Measurements from ENCODE around the gene MSH6. TPM values are rescaled to one million over a fixed set of nuclear protein-coding genes. Genes with fewer than 3 reads are reported as not detected.
A peak's percentile ranks its signal among the peaks of the same experiment; 100 is the strongest.

MSH6 gene, protein sequence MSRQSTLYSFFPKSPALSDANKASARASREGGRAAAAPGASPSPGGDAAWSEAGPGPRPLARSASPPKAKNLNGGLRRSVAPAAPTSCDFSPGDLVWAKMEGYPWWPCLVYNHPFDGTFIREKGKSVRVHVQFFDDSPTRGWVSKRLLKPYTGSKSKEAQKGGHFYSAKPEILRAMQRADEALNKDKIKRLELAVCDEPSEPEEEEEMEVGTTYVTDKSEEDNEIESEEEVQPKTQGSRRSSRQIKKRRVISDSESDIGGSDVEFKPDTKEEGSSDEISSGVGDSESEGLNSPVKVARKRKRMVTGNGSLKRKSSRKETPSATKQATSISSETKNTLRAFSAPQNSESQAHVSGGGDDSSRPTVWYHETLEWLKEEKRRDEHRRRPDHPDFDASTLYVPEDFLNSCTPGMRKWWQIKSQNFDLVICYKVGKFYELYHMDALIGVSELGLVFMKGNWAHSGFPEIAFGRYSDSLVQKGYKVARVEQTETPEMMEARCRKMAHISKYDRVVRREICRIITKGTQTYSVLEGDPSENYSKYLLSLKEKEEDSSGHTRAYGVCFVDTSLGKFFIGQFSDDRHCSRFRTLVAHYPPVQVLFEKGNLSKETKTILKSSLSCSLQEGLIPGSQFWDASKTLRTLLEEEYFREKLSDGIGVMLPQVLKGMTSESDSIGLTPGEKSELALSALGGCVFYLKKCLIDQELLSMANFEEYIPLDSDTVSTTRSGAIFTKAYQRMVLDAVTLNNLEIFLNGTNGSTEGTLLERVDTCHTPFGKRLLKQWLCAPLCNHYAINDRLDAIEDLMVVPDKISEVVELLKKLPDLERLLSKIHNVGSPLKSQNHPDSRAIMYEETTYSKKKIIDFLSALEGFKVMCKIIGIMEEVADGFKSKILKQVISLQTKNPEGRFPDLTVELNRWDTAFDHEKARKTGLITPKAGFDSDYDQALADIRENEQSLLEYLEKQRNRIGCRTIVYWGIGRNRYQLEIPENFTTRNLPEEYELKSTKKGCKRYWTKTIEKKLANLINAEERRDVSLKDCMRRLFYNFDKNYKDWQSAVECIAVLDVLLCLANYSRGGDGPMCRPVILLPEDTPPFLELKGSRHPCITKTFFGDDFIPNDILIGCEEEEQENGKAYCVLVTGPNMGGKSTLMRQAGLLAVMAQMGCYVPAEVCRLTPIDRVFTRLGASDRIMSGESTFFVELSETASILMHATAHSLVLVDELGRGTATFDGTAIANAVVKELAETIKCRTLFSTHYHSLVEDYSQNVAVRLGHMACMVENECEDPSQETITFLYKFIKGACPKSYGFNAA (N-terminal part only)
- 48.5 TPM for total RNA-seq

DNA sequence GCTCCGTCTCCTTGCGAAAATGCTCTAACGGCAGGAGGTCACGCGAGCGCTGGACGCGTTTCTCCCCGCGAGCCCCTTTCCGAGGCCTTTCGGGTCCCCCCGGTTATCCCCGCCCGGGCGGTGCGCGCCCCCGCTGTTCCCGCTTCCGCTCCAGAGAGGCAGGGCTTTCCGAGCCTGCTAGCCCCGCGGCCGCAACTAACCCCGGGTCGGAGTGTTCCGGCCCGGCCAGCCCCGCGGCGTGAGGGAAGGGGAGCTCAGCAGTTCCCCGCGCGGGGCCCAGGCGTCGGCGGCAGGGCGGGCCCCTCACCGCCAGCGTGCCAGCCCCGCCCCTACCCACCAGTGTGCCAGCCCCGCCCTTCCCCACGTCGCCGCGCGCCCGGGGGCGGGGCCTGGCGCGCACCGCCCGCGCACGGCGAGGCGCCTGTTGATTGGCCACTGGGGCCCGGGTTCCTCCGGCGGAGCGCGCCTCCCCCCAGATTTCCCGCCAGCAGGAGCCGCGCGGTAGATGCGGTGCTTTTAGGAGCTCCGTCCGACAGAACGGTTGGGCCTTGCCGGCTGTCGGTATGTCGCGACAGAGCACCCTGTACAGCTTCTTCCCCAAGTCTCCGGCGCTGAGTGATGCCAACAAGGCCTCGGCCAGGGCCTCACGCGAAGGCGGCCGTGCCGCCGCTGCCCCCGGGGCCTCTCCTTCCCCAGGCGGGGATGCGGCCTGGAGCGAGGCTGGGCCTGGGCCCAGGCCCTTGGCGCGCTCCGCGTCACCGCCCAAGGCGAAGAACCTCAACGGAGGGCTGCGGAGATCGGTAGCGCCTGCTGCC is at the start of gene MSH6:
MSH6 (plus strand) TSS at position 475 of the 815 bp plus-strand sequence; CDS start at position 564, 89 bp downstream.
- FAIRE-seq = no peak
- peak; percentile 97 to 99 for DNase-seq (ENCODE audit: low spot score in 2 of 2)

DNA sequence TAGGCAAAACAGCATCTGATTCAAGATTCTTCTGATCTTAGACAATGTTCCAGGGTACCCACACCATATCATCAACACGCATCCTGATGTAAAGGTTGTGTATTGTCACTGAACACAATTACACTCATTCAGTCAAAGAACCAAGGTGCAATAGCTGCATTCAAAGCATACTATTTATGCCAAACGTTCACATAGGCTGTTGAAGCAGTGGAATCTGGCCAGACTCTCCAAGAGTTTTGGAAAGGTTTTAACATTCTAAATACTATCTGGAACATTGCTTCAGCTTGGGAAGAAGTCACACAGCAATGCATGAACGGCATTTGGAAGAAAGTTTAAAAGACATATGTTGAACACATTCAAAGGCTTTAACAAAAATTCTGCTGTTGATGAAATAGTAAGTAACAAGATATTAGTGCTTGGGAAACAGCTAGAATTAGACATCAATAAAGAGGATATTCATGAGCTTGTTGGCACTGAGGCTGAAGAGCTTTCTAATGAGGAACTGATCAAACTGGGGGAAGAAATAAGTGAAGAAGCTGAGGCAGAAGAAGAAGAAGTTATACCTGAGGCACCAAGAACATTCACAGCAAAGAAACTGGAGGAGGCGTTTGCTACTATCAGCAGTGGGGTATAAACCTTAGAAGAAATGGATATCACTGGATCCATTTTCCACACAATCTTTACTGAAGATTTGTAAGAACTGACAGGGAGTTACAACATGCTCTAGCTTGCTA is 47.6 kb upstream of the MSH6 start:
- FAIRE-seq (no peak), DNase-seq (ENCODE audit: low spot score in 2 of 2) (no peak)

DNA sequence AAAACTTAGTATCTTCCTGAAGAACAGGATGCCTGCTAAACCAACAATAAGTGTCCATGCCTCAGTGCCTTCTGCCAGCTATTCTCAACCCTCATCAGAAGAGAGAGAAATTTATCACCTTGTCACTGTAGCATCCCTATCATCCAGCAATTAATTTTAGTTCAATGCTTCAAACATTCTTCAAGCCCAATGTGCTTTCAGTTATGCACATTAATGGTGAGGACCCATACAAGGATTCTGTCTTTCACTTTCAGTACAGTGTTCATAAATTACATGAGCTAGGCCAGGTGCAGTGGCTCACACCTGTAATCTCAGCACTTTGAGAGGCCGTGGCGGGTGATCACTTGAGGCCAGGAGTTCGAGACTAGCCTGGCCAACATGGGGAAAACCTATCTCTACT is 47.0 kb upstream of the MSH6 start:
- DNase-seq (ENCODE audit: low spot score in 2 of 2) (no peak), FAIRE-seq (no peak)

DNA sequence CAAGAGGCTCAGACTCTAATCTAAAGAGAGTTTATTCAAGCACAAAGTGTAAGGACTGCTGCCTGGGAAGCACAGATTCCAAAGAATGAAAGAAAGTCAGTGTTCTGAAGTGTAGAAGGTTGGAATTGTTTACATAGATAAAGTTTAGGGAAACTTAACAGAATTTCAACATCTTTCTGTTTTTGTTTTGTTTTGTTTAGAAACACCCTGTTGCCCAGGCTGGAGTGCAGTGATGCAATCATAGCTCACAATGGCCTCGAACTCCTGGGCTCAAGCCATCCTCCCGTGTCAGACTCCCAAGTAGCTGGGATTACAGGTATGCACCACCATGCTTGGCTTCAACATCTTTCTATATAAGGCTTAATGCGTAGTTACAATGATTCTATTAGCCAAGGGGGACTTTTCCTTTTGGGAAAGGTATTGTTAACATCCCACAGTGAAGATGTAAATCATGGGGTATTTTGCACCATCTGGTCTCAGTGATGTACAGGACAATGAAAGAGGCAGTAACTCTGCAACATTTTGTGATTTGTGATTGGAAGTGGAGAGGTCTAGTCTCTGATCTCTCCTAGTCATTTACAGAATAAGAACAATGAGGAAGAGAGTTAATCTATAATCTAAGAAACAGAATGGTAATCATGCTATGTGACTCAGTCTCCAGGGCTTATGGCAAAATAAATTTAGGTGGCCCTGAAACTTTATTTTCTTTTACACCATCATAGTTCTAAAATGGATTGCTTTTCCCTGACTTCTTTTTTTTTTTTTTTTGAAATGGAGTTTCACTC is 45.6 kb upstream of the MSH6 start:
- FAIRE-seq (no peak), DNase-seq (ENCODE audit: low spot score in 2 of 2) (no peak)

DNA sequence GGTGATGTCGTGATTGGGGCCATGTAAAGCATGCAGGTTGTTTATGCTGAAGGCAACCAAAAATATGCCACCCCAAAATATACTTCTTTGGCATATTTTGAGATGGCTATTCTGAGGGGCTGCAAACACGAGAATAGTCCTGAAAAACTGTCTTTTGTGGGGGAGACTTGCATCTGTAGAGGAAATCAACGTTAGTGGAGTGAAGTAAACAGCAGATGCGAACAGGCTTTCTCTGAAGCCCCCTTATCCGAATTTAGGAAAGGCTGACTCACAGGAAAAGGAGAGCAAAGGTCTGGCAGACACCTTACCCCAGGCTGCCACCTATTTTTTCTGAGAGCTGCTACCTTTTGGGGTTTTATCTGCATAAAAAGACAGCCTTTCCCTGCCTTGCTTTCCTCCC is 44.6 kb upstream of the MSH6 start:
- FAIRE-seq (no peak), DNase-seq (ENCODE audit: low spot score in 2 of 2) (no peak)

DNA sequence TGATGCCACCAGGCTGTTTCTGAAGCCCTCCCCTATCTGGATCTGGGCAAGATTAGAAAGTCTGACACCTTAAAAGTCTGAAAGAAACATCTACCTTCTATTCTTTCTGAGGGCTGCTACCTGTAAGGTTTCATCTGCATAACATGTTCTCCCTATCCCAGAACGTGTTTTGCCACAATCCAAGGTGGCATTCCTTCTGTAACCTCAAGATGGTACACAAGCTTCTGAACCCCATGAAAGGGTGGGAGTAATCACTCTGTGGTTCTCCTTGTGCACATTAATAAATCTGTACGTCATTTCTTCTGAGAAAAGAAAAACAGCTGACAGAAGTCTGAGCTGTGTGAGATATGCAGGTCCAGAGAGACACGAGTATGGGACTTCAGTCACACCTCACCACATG is 41.8 kb upstream of the MSH6 start:
- DNase-seq (ENCODE audit: low spot score in 2 of 2) (no peak), FAIRE-seq (no peak)

DNA sequence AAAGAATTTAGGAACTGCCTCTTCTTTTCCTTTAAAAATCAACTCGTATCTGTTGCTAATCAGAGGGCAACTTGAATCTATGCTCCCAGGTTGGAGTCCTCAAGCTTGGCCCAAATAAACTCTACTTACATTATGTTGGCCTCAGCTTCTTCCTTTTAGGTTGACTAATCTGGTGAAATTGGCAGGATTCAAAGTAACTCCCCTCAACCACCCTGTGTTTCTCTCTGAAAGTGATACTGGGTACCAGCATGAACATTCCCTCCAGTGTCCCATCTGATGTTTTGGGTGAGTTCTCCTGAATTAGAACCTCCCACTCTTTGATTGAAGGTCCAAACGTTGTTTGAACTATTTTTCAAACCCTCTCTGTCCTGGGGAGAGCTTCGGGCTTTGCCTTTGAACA is 41.3 kb upstream of the MSH6 start:
- FAIRE-seq (no peak), DNase-seq (ENCODE audit: low spot score in 2 of 2) (no peak)

DNA sequence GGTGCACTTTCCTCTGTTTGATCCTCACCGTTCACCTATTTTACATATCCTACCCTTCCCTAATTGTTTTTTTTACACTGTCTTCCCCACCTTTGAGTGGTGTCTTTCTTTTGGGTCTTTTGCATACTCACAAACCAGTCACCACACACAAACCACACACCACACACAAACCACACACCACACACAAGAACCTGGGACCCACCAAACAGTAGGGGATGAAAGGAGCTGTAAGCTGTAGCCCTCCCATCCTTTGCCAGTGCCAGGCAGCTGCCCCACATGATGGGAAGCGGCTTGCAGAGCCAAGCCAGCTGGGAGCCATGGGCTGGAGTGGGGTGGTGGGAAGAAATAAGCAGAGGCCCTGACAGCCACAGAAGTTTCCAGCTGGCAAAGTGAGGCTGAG is 38.9 kb upstream of the MSH6 start:
- FAIRE-seq = no peak
- no peak for DNase-seq (ENCODE audit: low spot score in 2 of 2)

DNA sequence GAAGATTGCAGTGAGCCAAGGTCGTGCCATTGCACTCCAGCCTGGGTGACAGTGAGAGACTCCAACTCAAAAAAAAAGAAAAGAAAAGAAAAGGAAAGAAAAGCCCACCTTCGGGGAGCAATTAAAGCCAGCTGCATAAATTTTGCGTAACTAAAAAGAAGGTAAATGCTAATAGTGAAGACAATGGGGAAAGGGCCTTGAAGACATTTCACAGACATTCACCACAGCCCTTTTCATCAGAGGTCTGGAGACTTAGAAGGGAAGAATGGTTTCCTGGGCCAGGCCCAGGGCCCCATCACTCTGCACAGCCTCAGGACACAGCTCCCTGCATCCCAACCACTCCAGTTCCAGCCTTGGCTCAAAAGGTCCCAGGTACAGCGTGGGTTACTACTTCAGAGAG is 35.1 kb upstream of the MSH6 start:
- DNase-seq (ENCODE audit: low spot score in 2 of 2) (no peak), FAIRE-seq (no peak)

DNA sequence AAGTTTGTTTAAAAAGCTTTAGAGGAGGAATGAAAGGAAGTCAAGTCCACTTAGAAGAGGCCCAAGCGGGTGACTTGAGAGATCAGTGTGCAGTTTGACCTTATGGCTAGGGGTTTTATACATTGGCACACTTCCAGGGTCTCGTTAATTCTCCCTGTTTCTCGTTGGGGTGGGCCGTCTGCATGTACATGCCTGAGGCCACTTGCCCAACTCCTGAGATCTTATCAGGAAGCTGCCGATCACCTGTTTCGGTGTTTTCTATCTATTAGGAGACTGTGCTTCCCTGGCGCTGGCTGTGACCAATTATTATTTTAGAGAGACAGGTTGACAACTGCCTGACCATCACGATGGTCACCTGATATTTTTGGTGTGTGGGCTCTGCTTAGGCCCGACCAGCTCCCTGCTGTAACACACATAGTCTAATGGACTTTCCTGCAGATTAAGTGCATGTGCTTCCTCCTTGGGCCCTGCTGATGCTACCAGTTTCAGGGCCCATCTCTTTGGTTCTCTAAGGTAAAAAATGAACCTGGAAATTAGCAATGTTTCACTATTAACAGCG is 31.0 kb upstream of the MSH6 start:
- DNase-seq (ENCODE audit: low spot score in 2 of 2) = no peak
- no peak for FAIRE-seq

DNA sequence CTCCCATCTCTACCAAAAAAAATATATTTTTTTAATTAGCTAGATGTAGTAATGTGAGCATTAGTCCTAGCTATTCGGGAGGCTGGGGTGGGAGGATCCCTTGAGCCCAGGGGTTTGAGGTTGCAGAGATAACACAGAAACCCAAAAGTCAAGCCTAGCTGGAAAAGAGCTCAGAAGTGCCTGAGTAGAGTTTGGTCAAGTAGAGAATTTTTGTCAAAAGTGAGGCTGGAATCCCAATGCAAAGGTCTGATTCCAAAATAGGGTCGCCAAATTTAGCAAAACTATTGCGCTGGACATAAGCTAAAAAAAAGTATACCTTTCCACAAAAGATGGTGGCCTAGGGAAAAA is 15.5 kb upstream of the MSH6 start:
- DNase-seq (ENCODE audit: low spot score in 2 of 2) (no peak), FAIRE-seq (no peak)

DNA sequence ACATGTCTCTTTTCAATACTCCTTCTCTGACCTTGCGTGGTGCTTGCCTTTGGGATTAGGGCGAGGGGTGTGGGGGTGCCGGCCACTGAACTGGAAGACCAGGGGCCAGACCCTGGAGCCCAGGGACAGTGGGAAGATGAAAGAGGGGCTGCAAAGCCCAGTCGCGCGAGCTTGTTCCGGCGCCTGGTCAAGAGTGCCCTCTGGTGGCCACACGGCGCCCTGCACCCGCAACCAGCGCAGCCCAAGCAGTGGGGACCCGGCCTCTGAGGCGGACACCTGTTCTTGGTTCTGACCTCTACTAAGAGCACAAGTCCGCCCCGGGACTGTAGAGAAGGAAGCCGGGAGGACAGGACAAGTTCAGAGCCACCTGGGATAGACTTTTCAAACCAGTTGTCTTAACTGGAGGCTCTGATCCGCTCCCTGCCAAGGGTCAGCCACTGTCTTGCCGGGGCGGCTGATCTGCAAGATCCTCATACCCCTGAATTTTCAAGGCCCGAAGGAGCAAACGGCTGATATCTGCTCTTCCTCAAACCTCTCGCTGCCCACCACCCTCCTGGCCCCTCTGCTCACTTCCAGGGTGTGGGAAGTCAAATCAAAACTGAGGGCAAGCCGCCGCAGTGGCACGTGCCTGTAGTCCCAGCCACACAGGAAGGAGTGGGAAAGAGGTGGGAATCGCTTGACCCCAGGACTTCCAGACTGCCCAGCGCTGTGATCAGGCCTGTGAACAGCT is 14.9 kb upstream of the MSH6 start:
- DNase-seq (ENCODE audit: low spot score in 2 of 2) = peak; percentile 28 to 60
- FAIRE-seq = no peak

DNA sequence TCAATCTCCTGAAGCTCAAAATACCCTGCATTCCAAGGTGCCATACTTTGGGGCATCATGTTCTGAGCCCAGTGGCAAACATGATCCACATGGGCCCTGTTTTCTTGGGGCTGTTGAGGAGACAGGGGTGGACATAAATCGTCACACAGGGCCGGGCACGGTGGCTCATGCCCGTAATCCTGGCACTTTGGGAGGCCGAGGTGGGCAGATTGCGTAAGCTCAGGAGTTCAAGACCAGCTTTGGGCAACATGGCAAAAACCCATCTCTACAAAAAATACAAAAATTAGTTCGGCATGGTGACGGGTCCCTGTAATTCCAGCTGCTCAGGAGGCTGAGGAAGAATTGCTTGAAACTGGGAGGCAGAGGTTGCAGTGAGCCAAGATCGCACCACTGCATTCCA is 13.6 kb upstream of the MSH6 start:
- no peak for FAIRE-seq

DNA sequence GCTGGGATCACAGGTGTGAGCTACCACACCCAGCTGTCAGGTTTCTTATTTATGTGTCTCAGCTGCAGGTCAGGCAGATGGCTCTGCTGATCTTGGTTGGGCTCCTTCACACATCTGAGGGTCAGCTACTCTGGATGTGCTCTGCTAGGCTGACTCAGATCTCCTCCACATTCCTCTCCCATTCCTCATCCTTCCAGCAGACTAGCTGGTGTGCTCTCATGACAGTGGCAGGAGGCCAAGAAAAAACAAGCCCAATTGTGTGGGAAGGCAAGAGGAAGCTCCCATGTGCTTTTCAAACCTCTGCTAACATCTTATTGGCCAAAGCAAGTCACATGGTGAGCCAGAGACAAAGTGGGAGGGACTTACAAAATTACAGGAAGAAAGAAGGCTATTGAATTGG is 11.7 kb upstream of the MSH6 start:
- FAIRE-seq (no peak), DNase-seq (ENCODE audit: low spot score in 2 of 2) (peak in 1 of 2 donors; percentile 22)

More for the DNA sequence above, 13.6 kb upstream of the MSH6 start:
- DNase-seq (ENCODE audit: low spot score in 2 of 2) = no peak

DNA sequence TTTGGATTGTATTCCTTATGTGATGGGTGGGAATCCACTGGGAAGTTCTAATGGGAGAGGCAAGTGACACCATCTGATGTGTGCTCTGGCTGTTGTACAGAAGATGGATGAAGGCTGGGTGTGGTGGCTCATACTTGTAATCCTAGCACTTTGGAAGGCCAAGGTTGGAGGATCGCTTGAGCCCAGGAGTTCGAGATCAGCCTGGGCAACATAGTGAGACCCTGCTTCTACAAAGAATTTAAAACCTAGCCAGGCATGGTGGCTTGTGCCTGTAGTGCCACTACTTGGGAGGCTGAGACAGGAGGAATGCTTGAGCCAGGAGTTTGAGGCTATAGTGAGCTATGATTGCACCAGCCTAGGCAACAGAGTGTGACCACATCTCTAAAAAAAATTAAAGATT is 10.6 kb upstream of the MSH6 start:
- FAIRE-seq (no peak), DNase-seq (ENCODE audit: low spot score in 2 of 2) (no peak)

DNA sequence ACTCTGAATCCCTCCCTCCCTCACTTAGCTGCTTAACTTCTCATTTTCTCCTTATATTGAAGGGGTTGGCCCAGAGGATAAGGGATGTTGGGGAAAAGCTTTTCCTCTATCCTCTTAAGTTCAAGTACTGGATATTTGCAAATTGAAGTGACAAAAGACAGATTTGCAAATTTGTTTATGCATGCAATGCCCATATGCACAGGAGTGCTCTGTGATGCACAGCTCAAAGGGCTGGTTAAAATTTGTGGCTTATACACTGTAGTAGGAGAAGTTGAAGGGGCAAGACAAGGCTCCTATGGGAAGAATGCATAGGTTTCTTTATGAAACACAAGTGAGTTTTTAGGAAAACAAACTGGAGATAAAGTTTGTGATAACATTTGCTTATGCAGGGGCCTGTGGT is 8.4 kb upstream of the MSH6 start:
- DNase-seq (ENCODE audit: low spot score in 2 of 2) (no peak), FAIRE-seq (no peak)

DNA sequence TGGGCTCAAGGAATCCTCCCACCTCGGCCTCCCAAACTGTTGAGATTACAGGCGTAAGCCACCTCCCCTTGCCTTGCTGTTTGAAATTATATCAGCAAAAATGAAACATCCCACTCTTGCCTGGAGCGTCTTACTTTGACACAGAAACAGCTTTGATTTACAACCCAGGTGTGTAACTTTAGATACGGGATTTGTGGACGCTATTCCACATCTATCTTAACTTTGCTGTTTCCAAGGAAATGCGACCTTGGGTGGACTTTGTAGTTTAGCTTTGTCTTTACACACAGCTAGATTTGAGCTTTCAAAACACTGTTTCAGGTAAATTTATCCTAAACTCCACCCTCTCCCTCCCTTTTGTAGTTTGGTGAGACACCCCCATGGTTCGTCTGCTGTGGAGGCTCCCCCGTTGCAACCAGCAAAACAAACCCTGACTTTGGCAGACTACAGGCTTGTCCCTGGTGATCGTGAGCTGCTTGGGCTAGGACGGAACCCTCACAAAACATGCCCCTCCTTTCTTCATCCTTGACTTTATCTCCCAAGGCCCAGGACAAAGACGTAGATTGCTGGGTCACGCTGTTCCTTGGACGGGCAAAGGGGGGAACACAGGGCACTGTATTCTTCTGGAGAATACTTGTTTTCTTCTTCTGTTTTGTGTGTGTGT is 5.5 kb upstream of the MSH6 start:
- no peak for DNase-seq (ENCODE audit: low spot score in 2 of 2)
- no peak for FAIRE-seq

All from frontal cortex (tissue), 4 donors.